ENCODE measurements around the gene DHX36.

DHX36 gene

DNA sequence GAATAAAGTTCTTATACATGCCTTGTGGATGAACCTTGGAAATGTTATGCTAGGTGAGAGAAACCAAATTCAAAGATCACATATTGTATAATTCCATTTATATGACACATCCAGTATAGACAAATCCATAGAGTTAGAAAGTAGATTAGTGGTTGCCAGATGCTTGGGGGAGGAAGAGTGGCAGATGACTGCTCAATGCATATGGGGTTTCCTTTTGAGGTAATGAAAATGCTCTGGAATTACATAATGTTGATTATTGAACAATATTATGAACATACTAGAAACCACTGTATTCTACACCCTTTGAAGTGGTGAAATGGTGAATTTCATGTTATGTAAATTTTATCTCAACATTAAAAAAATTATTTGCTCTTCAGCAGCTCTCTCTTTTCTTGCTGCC is 100.8 kb downstream of the DHX36 start:
- DNase-seq (ENCODE audit: low spot score), result no peak

Measured in HuH-7.5 (cell line).